Keratinocyte (primary cell): Measurements from ENCODE around the gene PLEKHG4. TPM values are rescaled to one million over a fixed set of nuclear protein-coding genes. Genes with fewer than 3 reads are reported as not detected.

Source experiments
- DNase-seq: peaks from one replicate; pipeline ENCODE4 v3.0.0-alpha.2; 2011; ENCODE audit warnings: low read depth, missing footprints, low spot score
- FAIRE-seq: peaks from 2 replicates; lab custom pipeline; 2011; peaks lifted over from hg19 to GRCh38; lab: Jason Lieb, UNC
- H2AFZ ChIP-seq: 2 replicates; pipeline ENCODE4 v1.6.0; 2012; ENCODE audit warnings: low read length, control low read depth, inconsistent platforms; ENCODE audit not compliant: control insufficient read depth
- H3K27ac ChIP-seq: 2 replicates; pipeline ENCODE4 v1.5.1; 2011; ENCODE audit warnings: low read length; ENCODE audit not compliant: control insufficient read depth, insufficient read depth
- H3K27me3 ChIP-seq: 3 replicates; pipeline ENCODE4 v1.6.0; 2011; ENCODE audit warnings: low read length; ENCODE audit not compliant: control insufficient read depth, insufficient read depth; ENCODE audit errors: extremely low read depth
- H3K36me3 ChIP-seq, 2 experiments: 2 replicates in 1 of 2; 3 replicates in 1 of 2; pipeline ENCODE4 v1.5.1; 2011; ENCODE audit warnings: low read length in 2 of 2, mild to moderate bottlenecking in 1 of 2; ENCODE audit not compliant: control insufficient read depth in 2 of 2, insufficient read depth in 2 of 2; ENCODE audit errors: extremely low read depth in 1 of 2
- H3K4me1 ChIP-seq: 3 replicates; pipeline ENCODE4 v1.5.1; 2011; ENCODE audit warnings: low read length; ENCODE audit not compliant: control insufficient read depth, insufficient read depth; ENCODE audit errors: extremely low read depth
- H3K4me2 ChIP-seq: 3 replicates; pipeline ENCODE4 v1.6.0; 2011; ENCODE audit warnings: low read depth, low read length; ENCODE audit not compliant: control insufficient read depth, insufficient read depth; ENCODE audit errors: extremely low read depth
- H3K4me3 ChIP-seq, 3 experiments: fragments of 200-600 bp in 1 of 3; sonication (generic) in 1 of 3; 2 replicates in 2 of 3; 3 replicates in 1 of 3; pipeline ENCODE4 v1.5.1; 2011 to 2016; ENCODE audit warnings: low read length in 3 of 3, mild to moderate bottlenecking in 3 of 3, control low read depth in 2 of 3, inconsistent platforms in 1 of 3, low read depth in 1 of 3, mixed read lengths in 1 of 3, mixed run types in 1 of 3, moderate library complexity in 1 of 3; ENCODE audit not compliant: control insufficient read depth in 2 of 3, insufficient read depth in 2 of 3; ENCODE audit errors: extremely low read depth in 1 of 3
- H3K79me2 ChIP-seq: 2 replicates; pipeline ENCODE4 v1.6.0; 2012; ENCODE audit warnings: low read length; ENCODE audit not compliant: control insufficient read depth, insufficient read depth
- H3K9ac ChIP-seq: 3 replicates; pipeline ENCODE4 v1.6.0; 2011; ENCODE audit warnings: low read length; ENCODE audit not compliant: control insufficient read depth, insufficient read depth; ENCODE audit errors: extremely low read depth
- H3K9me1 ChIP-seq: 3 replicates; pipeline ENCODE4 v1.6.0; 2011; ENCODE audit warnings: low read length; ENCODE audit not compliant: control insufficient read depth, insufficient read depth; ENCODE audit errors: extremely low read depth
- H3K9me3 ChIP-seq: 2 replicates; pipeline ENCODE4 v1.5.1; 2012; ENCODE audit warnings: low read depth, low read length; ENCODE audit not compliant: control insufficient read depth
- H4K20me1 ChIP-seq: 3 replicates; pipeline ENCODE4 v1.6.0; 2011; ENCODE audit warnings: low read length; ENCODE audit not compliant: control insufficient read depth, insufficient read depth; ENCODE audit errors: extremely low read depth
- EZH2 ChIP-seq: IDR thresholded peaks from one replicate; pipeline ENCODE4 v1.6.1; 2012; ENCODE audit warnings: inconsistent platforms, mild to moderate bottlenecking, low read length, moderate library complexity
- dilution Hi-C: fragments of 300-500 bp; cut with MboI; formaldehyde crosslinking; loops from one replicate; pipeline ENCODE4 v1.7.0; 2020; ENCODE audit warnings: low sequenced_read_pairs; ENCODE audit not compliant: extremely low pct_ligation_motif_present
- polyA plus RNA-seq, 5 experiments: library from polyadenylated mRNA; depleted of rRNA in 3 of 5; stranded (reverse) in 3 of 5; stranded (forward) in 1 of 5; unstranded in 1 of 5; fragments of >200 nt; gene quantifications; 1 replicate in 1 of 5; 2 replicates in 3 of 5; 3 replicates in 1 of 5; pipeline versions ENCODE4 v1.2.1 to v1.2.3, GENCODE V29; 2011 to 2012; ENCODE audit warnings: missing spikeins in 2 of 5, low read depth in 1 of 5, low replicate concordance in 1 of 5
- TF ChIP-seq, protein P1 (sequence below), 3 experiments: IDR thresholded peaks in 1 of 3; conservative IDR thresholded peaks in 1 of 3; optimal IDR thresholded peaks in 1 of 3; 2 replicates in 2 of 3; 3 replicates in 1 of 3; pipeline versions ENCODE3 to v1.5.1; 2011; ENCODE audit warnings: low read length in 3 of 3, mild to moderate bottlenecking in 3 of 3, moderate library complexity in 2 of 3, control low read depth in 1 of 3, inconsistent platforms in 1 of 3; ENCODE audit not compliant: insufficient read depth in 2 of 3; ENCODE audit errors: extremely low read depth in 1 of 3

Gene PLEKHG4
- polyA plus RNA-seq, 1 donor (not counting 4 experiments of a cell fraction or from before 2014, with no cell fraction given) = 1.3 TPM

DNA sequence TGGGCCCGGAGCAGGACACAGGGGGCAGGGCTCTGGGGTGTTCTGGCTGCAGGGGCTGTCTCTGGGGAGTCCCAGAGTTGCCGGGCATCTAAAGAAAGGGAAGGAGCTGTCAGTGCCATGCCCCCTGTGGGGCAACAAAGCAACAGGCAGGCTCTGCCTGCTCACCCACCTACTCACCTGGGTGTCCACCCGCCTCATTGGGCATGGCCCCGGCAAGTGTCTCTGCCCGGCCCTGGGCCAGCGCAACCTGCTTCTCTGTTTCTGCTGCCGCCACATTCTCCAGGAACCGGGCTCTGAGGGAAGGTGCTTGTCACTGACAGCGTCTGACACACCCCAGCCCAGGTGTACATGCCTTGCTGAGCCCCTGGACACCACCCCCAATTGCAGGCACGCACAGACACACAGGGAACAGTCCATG, 45.1 kb upstream of the PLEKHG4 start:
- H3K9me1 ChIP-seq = no peaks in the 10 kb centered on the region
- no peak overlapping the region for H3K4me2 ChIP-seq
- H3K27me3 ChIP-seq = no peaks in the 10 kb centered on the region
- DNase-seq (no peak), FAIRE-seq (no peak)
- H3K79me2 ChIP-seq = peaks cover 7% of the 10 kb centered on the region
- no peak overlapping the region for H3K9ac ChIP-seq
- H3K27ac ChIP-seq = no peak overlapping the region
- no peaks in the 10 kb centered on the region for H4K20me1 ChIP-seq
- peaks cover 38 to 47% of the 10 kb centered on the region in 2 experiments for H3K36me3 ChIP-seq
- dilution Hi-C loops = no loop called here
- TF ChIP-seq, protein P1, sequence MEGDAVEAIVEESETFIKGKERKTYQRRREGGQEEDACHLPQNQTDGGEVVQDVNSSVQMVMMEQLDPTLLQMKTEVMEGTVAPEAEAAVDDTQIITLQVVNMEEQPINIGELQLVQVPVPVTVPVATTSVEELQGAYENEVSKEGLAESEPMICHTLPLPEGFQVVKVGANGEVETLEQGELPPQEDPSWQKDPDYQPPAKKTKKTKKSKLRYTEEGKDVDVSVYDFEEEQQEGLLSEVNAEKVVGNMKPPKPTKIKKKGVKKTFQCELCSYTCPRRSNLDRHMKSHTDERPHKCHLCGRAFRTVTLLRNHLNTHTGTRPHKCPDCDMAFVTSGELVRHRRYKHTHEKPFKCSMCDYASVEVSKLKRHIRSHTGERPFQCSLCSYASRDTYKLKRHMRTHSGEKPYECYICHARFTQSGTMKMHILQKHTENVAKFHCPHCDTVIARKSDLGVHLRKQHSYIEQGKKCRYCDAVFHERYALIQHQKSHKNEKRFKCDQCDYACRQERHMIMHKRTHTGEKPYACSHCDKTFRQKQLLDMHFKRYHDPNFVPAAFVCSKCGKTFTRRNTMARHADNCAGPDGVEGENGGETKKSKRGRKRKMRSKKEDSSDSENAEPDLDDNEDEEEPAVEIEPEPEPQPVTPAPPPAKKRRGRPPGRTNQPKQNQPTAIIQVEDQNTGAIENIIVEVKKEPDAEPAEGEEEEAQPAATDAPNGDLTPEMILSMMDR (optimal IDR thresholded peaks at IDR 0.05 in 1 of 3, IDR thresholded peaks at IDR 0.05 in 1 of 3, conservative IDR thresholded peaks at IDR 0.05 in 1 of 3; ENCODE audit: extremely low read depth in 1 of 3, insufficient read depth in 2 of 3, low read length in 3 of 3) = no peak
- no peak for TF ChIP-seq EZH2
- H3K9me3 ChIP-seq = no peaks in the 10 kb centered on the region
- H3K4me1 ChIP-seq = peaks cover 11% of the 10 kb centered on the region
- H3K4me3 ChIP-seq = no peak overlapping the region
- no peak overlapping the region for H2AFZ ChIP-seq

DNA sequence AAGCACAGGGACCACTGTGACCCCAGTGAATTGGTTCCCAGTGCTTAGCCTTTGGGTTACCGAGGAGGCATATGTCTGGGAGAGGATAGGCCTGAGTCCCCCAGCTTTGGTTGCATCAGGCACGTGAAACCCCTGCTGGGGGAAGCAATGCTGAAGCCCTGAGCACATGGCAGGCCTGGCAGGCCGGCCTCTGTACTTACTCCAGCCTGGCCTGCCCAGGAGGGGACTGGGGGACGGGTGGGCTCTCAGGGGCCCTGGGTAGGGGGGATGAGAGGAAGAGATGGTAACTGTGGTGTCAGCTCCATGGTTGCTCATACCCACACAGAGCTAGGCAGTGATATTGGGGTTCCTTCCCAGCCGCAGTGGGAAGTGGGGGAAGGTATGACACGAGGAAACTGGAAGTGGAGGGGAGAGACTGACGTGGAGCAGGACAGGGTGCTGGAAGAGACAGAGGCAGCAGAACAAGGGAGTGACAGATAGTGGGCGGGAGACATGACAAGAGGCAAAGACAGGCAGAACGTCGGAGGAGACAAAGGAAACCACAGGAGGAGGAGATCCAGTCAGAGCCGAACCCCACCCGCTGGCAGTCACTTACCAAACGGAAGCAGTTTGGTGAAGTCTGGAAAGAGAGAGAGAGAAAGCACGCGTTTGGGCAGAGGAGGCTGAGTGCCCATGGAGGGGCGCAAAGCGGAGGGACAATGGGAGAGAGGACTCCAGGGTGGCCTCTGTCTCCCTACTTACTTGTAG, 43.3 kb upstream of the PLEKHG4 start:
- Histone ChIP-seq H3K9me3 (no peaks in the 10 kb centered on the region), H3K27ac (peak overlapping the region; percentile 70), H3K9me1 (no peaks in the 10 kb centered on the region), H3K4me1 (peaks cover 18% of the 10 kb centered on the region), H3K27me3 (no peaks in the 10 kb centered on the region), H4K20me1 (no peaks in the 10 kb centered on the region), H3K4me2 (peak overlapping the region; percentile 79), H3K79me2 (peaks cover 10% of the 10 kb centered on the region), H3K9ac (peak overlapping the region; percentile 46), H3K36me3 (peaks cover 36 to 38% of the 10 kb centered on the region in 2 experiments), H3K4me3 (peak overlapping the region; percentile 7 to 49 (median 47)), H2AFZ (peak overlapping the region; percentile 29)
- dilution Hi-C loops = no loop called here
- no peak for DNase-seq
- FAIRE-seq = peak; percentile 86
- no peak for TF ChIP-seq EZH2
- TF ChIP-seq, protein P1 (optimal IDR thresholded peaks at IDR 0.05 in 1 of 3, IDR thresholded peaks at IDR 0.05 in 1 of 3, conservative IDR thresholded peaks at IDR 0.05 in 1 of 3; ENCODE audit: extremely low read depth in 1 of 3, insufficient read depth in 2 of 3, low read length in 3 of 3) = no peak
